PFSK-1 (cell line): Measurements from ENCODE around the gene BMP7.

ENCODE experiments used
- FOXP2 ChIP-seq: optimal IDR thresholded peaks from 2 replicates; pipeline ENCODE3; 2011; ENCODE audit warnings: borderline replicate concordance, control low read depth, inconsistent platforms; ENCODE audit not compliant: insufficient read depth; ENCODE audit errors: extremely low read length, extremely low read depth
- POLR2AphosphoS5 ChIP-seq: IDR thresholded peaks from 2 replicates; pipeline ENCODE4 v1.6.1; 2012; ENCODE audit warnings: low read depth, mild to moderate bottlenecking, control low read depth, low read length, moderate library complexity
- SIN3A ChIP-seq: IDR thresholded peaks from 2 replicates; pipeline ENCODE4 v1.6.1; 2012; ENCODE audit warnings: mild to moderate bottlenecking, low read length, moderate library complexity, borderline replicate concordance; ENCODE audit not compliant: insufficient read depth
- TAF1 ChIP-seq: IDR thresholded peaks from 2 replicates; pipeline ENCODE4 v1.6.1; 2012; ENCODE audit warnings: low read length, control low read depth, borderline replicate concordance; ENCODE audit not compliant: insufficient read depth

DNA sequence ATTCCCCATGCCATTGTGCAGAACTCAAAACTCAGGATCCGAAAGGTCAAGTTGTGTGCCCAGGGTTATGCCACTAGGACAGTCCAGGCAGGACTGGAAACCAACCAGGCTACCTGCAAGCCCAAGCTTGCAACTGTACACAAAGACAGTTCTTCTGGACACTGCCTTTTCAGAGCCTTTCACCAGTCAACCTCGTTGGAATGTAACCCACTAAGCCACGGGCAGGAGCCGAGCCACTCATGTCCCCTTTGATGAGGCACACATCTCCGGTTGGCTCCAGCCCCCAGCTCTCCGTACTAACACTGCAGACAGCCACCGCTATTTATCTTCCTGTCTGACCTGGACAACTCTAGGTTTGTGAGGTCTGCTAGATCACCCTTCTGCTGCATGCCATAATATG is 62.5 kb downstream of the BMP7 start:
- TF ChIP-seq SIN3A (no peak), POLR2AphosphoS5 (no peak), TAF1 (no peak), FOXP2 (no peak)
